Pons (tissue), 1 donor: ENCODE data around the gene GJA5.

Experiments
- DNase-seq: peaks from one replicate; pipeline ENCODE4 v3.0.0-alpha.2; 2016; ENCODE audit warnings: low spot score

The GJA5 gene

DNA sequence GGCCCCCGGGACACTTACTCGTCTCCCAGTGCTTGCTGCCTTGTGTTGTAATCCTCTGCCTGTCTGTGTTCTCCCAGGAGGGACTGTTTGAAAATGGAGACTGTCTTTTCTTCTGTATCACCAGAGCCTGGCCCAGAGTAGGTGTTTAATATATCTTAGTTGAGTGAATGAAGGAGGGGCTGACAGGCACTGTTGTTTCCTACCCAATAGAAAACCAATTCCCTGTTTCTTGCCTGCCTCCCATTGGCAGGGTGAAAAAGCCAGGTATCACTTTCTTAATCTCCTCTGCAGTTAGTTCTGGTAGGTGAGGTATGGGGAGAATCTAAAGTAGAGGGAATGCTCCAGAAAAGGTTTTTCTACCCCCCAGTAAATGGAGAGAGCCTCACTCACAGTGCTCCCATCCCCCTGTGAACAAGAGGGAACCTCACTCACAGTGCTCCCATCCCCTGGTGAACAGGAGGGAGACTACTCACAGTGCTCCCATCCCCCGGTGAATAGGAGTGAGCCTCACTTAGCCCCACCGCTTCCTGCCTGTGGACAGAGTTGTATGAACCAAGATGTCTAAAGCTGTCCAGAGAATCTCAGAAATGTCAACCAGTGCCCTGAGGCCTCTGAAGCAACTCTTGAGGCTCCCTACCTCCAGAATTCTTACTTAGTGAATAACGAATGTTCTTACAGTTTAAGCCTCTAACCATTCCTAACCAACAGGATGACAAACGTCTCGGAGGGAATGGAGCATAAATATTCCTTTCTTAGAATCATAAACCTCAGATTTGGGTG is at the start of gene GJA5:
Gene GJA5, minus strand, starts transcription at position 122 of the 780 bp plus-strand sequence. CDS start 1,364 bp downstream, outside the sequence.
- no peak for DNase-seq

DNA sequence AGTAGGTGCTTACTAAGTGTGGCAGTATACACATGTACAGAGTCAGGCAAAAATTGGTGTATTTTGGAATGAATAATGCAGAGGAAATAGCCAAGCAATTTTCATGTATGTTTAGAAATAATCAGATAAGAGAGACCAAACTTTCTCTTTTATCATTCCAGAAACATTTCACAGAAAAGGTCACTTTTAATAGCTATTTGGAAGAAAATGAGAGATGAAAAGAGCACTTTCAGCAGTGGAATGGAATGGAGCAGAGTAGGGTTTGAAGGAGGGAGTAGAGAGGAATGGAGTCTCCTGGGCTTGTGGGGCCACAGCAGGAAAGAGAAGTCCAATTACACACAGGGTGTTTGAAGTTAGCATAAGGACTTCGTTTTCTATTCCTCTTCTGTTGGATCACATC is 48.8 kb upstream of the GJA5 start:
- DNase-seq = no peak

DNA sequence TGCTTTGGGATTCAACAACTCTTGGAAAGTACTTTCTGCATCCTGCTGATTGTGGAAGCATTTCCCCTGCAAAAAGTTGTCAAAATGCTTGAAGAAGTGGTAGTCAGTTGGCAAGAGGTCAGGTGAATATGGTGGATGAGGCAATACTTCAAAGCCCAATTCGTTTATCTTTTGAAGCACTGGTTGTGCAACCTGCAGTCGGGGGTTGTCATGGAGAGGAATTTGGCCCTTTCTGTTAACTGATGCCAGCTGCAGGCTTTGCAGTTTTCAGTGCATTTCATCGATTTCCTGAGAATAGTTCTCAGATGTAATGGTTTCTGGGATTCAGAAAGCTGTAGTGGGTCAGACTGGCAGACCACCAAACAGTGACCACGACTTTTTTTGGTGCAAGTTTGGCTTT is 47.6 kb upstream of the GJA5 start:
- no peak for DNase-seq

DNA sequence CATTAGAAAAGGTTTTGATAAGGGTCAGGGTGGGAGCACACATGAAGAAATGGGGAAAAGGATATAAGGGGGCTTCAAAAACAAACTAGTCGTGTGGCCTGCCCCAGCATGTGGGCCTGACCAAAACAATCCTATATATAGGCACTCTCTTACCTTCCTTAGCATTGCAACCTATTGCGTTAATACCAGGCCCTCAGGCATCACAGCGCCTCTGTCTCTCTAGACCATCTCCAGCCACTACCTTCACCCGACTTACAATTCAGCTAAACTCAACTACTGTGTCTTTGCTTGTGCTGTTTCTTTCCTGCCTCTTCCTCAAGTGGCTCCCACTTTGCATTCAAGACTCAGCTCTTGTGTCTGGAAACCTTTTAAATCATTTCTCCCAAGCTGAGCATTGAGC is 47.0 kb upstream of the GJA5 start:
- DNase-seq = no peak

DNA sequence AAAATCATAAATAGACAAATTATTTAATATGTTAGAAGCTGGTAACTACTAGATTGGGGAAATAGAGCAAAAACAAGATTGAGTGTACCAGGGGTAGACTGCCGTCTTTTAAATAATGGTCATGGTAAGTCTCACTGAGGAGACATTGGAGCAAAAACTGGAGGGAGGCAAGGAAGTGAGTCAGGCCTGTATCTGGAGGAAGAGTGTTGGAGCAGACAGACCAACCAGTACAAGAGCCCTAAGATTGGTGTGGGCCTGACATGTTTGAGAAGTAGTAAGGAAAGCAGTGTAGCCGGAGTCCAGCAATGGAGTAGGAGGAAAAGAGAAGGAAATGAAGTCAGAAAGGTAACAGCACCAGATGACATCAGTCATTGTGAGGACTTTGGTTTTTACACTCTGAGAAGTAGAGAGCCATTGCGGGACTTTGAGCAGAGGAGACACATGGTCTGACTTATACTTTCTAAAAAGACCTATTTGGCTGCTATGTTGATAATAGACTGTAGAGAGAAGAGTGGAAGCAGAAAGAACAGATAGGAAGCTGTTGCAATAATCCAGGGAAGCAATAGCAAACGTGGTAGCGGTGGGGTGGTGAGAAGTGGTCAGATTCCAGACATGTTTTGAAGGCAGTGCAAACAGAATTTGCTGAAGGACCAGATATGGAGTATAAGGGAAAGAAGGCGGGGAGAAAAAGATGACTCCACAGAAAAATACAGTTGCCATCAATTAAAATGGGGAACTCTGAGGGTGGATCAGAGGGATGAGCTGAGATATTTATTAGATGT is 44.7 kb upstream of the GJA5 start:
- no peak for DNase-seq

DNA sequence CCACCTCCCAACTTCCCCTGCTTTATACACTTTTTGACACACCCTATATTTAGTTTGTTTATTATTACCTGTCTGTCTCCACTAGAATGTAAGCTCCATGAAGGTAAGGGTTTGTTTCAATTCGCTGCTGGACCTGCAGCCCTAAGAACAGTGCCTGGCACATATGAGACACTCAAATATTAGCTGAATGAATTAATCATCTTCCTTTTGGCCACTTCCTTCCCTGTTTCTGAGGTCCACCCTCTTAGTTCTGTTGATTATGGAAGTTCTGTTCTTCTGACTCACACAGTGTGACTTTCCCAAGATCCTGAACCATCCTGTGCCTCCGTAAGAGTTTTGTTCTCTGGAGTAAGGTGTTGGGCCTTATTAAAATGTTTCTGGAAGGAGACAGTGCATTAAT is 40.4 kb upstream of the GJA5 start:
- no peak for DNase-seq

DNA sequence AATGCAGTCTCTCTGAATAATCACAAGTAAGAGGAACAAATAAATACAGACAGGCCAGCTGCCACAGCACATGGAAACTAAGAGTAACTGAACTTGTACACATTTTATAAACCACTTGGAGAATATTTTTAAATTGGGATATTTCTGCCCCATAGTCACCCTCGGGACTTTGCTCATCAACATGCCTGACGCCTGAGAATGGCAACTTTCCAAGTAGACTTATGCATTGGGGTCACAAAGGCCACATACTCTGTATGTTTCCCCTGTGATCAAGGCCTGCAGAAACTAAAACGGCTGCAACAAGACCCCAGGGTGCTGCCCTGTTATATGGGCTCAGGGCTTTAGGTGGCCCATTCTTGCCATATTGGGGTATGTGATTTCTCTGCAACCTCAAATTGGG is 38.3 kb upstream of the GJA5 start:
- no peak for DNase-seq

DNA sequence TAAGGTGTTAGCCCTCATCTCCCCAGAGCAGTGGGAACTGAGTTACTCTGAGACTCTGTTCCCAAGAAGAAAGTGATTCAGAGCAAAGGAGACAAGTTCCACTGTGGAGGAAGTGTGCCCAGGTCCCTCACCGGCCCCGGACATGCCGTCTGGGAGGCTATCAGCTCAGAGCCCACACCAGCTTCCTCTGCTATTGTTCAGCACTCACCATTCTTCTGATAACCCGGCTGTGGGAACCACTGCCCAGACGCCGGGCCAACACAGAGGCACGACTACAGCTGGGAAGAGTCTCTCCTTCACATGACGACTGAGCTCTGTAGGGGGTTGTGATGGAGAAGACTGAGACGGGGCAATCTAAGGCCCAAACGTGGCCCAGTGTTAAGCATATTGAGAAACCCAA is 34.2 kb upstream of the GJA5 start:
- DNase-seq = no peak

DNA sequence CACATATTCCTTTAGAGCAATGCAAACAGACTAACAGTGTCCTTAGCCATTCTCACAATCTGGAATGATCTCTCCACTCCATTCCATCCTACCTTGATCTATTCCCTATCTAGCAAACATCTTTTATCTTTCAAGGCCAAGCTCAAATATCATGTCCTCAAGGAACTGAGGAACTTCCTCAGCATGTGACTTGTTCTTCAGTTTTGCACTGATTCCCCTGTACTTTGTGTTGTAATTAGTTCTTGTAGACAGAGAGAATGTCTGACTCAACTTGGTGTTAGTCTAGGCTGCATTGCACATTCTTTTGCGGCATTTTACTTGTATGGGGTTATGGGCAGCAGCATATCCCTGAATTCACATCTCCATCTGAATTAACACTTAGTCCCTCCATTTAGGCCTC is 31.5 kb upstream of the GJA5 start:
- no peak for DNase-seq

DNA sequence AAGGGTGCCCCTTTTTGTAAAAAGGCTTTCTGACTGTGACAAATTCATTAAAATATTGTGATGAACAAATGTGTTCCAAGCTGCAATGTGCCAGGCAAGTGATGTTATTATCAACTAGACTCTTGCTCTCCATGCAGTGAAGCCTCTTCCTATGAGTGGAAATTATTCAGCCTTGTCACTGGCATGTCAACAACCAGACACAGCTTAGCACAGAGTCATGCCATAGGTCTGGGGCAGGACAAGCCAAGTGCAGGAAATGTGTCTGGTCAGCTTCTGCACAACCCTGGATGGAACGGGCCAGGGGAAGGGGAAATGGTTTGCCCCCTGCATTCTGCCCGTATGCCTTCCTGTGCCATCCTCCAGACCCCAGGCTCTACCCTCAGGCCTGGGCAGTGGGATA is 27.4 kb upstream of the GJA5 start:
- no peak for DNase-seq

DNA sequence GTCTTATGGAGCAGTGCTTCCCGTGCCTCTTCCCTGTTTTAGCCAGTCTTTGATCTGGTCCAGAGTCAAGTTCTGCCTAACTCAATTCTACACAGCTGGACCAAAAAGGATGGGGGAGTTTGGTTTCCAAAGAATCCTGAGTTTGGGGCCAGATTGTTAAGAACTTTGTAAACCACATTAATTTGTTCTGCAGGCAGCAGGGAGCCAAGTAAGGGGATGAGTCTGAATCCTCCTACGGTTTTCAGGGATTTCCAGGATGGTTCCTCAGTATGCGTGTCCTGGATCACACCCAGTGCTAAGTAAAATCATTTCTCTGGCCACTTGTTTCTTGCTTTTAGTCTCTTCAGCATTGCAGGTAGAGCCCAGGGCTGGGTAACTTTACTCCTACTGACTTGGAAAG is 26.1 kb upstream of the GJA5 start:
- DNase-seq = no peak

DNA sequence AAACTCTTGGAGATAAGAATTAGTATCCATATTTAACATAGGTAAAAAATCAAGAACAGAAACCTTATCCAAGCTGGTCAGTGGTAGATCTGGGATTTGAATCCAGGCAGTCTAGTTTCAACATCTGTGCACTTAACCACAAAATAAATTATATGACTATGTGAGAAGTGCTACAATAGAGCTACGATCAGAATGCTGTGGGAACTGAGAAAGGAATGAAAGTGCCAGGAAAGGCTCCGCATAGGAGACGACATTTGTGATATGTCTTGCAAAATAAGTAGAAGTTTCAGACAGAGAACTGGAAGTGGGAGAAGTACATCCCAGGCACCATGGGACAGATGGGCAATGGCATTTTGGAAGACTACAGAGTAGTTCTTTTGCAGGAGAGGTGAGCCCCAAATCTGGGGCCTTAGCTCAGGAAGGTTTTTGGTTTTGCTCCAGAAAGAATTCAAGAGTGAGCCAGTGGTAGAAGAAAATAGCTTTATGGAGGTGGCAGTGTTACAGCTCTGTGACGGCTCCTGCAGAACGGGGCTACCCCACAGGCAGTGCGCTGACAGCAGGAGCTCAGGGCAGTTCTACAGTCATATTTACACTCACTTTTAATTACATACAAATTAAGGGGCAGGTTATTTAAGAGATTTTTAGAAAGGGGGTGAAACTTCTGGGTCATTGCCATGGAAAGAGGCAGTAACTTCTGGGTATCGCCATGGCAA is 25.5 kb upstream of the GJA5 start:
- no peak for DNase-seq

DNA sequence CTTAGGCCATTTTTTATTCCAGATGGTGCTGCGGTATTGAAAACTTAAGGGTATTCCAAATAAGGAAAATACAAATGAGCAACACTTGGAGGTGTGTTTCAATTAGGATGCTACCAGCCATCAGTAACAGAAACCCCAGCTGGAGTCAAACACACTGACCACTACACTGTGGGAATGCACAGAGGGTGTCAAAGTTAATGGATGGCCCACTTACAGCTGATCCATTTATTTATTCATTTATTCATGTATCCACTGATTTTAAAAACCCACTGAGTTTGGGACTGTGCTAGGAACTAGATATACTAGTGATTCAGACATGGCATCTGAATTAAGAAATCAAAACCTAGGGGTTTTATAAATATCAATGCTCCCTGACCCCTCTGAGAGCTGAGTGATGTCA is 24.5 kb upstream of the GJA5 start:
- no peak for DNase-seq

DNA sequence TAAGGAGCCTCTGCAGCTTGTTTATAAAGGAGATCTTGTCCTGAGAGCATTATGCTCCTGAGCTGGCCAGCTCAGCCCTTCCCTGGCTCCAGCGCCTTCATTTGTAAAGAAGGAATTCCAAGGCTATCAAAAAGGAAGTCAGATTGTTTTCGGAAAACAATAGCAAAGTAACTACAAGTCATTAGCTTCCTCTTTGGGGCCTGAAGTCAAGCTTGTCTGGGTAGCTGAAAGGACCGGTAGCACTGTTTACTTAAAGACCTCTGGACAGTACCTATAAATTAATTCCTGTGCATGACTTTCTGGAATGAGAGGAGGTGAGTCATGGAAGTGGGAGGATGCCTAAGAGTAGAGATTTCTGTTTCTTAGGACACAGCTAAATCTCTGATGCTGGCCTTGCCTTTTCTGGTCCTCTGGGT is 20.7 kb upstream of the GJA5 start:
- no peak for DNase-seq

DNA sequence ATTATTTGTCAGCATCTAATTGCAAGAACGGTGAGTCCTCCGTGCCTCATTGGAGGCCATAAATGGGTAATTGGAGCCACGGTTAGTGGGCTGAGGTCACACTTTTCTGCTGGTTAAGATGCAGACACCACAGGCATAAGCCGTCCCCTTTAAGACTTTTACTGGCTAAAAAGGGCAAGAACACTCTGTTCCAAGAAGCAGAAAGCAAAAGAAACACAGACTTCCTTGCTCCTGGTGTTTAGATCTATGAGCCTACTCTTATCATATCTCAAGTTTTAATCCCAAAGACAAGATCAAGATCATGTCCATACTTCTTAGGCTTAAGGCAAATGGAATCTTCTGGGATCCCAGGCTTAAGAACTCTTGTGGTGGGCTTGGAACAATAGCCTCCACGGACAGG is 17.3 kb upstream of the GJA5 start:
- DNase-seq = no peak

DNA sequence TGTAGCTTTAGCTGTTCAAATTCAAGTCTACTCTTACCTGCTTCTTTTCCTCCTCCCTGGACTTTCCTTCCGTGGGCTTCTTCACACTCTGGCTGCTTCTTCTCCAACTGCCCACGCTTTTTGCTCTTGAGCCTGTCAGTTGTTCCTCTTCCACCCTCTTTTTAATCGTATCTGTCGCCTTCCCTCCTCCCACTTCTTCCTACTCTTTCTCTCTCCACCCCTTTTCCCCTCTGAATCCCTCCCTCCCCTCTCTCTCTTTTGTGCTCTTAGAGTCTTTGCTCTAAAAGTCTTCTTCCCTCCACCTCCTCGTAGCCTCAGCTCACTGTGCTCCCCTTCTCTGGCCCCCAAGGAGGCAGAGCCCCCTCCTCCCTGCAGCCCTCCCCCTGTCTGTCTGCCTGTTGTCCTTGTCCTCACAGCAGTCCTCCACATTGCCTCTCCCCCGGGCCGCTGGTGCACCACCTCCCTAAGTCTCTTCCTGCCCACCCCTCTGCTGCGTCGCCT is 12.9 kb upstream of the GJA5 start:
- no peak for DNase-seq

DNA sequence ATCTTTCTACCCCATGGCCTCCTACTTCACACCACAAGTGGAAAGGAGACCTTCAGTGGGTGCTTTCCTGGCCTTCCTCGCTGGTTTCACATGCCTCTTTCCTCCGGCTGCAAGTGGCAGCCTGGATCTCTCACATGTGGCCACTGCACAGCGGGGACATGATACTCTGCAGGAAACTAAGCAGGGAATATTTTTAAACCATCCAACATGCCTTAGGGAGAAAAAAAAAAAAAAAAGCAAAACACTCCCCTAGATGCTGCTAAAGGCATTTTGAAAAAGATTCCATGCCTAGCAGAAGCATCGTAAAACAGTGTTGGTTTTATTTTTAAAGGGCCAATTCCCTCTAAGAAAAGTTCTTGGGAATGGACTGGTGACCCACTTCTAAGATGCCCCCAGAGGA is 12.2 kb upstream of the GJA5 start:
- DNase-seq = no peak

DNA sequence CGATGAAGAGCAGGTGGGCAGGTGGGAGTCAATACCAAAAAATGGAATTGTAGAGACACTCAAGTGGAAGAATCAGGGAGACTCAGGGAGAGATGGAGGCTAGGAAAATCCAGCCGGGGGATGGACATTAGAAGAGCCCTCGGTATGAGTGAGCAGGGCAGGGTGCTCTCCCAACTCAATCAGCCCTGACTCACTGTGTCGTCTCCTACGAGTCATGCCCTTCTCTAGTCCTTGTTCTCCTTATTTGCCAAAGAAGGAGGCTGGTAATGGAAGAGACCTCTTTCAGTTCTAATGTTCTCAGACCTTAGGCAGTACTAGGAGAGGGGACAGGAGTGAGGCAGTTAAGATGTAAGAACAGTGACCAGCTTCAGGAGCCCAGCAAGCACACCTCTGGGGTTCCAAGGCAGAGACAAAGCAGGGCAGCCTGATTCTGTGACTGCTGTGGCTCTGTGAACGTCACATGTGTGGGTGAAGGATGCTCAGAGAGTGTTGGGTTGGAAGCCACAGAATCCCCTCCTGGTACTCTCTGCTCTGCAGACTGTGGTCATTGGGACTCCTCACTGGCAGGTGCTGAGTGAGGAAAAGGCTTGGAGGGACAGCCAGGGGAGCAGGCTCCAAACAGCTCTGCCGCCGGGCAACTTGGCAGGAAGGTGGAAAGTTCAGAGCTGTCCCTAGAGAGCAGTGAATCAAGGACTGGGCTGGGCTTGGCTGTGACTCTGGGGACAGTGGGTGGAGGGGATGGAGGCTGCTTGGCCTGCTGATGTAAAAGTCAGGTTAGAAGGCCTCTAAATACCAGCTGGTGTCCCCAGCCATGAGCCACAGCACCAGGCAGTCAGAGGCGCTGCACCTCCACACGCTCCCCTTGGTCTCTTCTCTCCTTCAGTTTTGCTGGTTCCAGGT is 11.1 kb upstream of the GJA5 start:
- no peak for DNase-seq

DNA sequence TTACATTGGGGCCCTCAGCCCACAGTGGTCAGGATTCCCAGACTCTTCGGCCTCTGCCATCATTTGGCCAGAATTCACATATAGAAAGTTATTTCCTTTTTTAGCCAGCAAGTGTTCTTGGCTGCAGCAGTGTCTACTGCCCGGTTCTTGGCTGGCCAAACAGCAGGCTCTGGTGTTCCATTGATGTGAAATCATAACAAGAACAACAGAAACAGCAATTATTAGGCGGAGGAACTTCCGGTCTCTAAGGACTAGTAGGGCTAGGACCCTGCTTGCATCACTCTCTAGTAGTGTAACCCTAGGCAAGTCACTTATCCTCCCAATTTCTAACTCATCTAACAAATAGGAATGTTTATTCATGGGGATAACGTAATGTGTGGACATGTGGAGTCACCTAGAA is 8.7 kb upstream of the GJA5 start:
- no peak for DNase-seq

DNA sequence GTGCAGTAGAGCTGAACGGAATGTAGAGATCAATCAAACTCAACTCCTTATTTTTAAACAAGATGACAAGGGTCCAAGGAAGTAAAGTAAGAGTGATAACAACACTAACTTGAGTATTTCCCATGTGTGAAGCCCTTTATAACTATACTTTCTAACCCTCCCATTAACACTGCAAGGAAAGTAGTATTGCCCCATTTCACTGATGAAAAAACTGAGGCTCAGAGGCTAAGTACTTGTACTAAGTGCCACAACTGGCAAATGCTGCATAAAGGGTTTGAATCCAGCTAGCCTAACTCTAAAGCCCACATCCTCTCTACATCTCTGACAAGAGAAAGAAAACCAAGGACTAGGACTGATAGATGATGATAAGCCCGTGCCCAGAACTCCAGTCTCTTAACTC is 8.2 kb upstream of the GJA5 start:
- DNase-seq = no peak

DNA sequence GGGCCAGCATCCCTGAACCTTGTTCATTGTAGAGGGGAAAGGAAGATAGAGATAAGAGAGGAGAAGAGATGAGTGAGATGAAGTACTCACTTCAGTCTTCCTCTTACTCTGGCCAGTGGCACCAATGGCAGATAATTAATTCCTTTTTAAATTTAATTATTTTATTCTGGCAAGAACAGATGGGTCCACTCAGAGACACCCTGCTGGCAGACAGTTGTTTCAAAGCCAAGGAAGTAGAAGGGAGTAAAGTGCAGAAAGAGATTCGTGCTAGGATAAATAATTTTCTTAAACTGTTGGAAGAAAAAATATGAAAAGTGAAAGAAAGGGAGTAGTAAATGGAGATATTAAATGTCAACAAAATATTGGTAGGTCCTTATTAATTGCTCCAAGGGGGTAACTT is 7.7 kb upstream of the GJA5 start:
- no peak for DNase-seq
